RWPE2 (cell line): Measurements from ENCODE around the gene CNOT4.

Experiments
- ATAC-seq: fragments of 200-7000 bp; cut with Tn5 transposase; 3 replicates; pipeline ENCODE4 v1.9.1; 2021; ENCODE audit warnings: low read depth
- DNase-seq: peaks from one replicate; pipeline ENCODE4 v3.0.0-alpha.2; 2020; ENCODE audit warnings: low spot score
- H3K27ac ChIP-seq: fragments of 450-650 bp; 2 replicates; pipeline ENCODE4 v1.5.1; 2017; ENCODE audit warnings: mild to moderate bottlenecking; ENCODE audit not compliant: poor library complexity, severe bottlenecking
- H3K27me3 ChIP-seq: fragments of 250-450 bp; sonication (Bioruptor Pico); 2 replicates; pipeline ENCODE4 v1.5.1; 2021; ENCODE audit warnings: mild to moderate bottlenecking, moderate library complexity; ENCODE audit not compliant: insufficient read depth, poor library complexity, severe bottlenecking
- H3K36me3 ChIP-seq: fragments of 250-450 bp; sonication (Bioruptor Pico); 2 replicates; pipeline ENCODE4 v1.5.1; 2020; ENCODE audit warnings: low read depth, mild to moderate bottlenecking, moderate library complexity
- H3K4me1 ChIP-seq: fragments of 250-450 bp; sonication (Bioruptor Pico); 2 replicates; pipeline ENCODE4 v1.5.1; 2021; ENCODE audit warnings: mild to moderate bottlenecking, moderate library complexity; ENCODE audit not compliant: insufficient read depth, poor library complexity, severe bottlenecking
- H3K4me3 ChIP-seq: fragments of 250-450 bp; sonication (Bioruptor Pico); 2 replicates; pipeline ENCODE4 v1.5.1; 2021; ENCODE audit warnings: mild to moderate bottlenecking, moderate library complexity; ENCODE audit not compliant: severe bottlenecking
- H3K9me3 ChIP-seq: fragments of 250-450 bp; sonication (Bioruptor Pico); 2 replicates; pipeline ENCODE4 v1.5.1; 2021; ENCODE audit warnings: mild to moderate bottlenecking, moderate library complexity; ENCODE audit not compliant: severe bottlenecking
- CTCF ChIP-seq: fragments of 450-650 bp; IDR thresholded peaks from one replicate; pipeline ENCODE4 v1.5.1; 2017; ENCODE audit warnings: mild to moderate bottlenecking, moderate library complexity; ENCODE audit not compliant: poor library complexity, severe bottlenecking

Gene CNOT4

GRCh38 chr7:135386181-135386580, 123.7 kb downstream of the CNOT4 start:
- H3K9me3 ChIP-seq: no peaks in the 10 kb centered on the region
- H3K4me3 ChIP-seq: no peak overlapping the region
- H3K36me3 ChIP-seq: peaks cover 20% of the 10 kb centered on the region; the same call in 1 of the 2 replicates
- DNase-seq (no peak), ATAC-seq (no peak)
- peaks cover 5% of the 10 kb centered on the region for H3K4me1 ChIP-seq
- no peak for TF ChIP-seq CTCF
- no peaks in the 10 kb centered on the region for H3K27me3 ChIP-seq
- no peak overlapping the region for H3K27ac ChIP-seq

GRCh38 chr7:135385209-135385608, 124.7 kb downstream of the CNOT4 start:
- Histone ChIP-seq H3K36me3 (peaks cover 20% of the 10 kb centered on the region), H3K4me3 (no peak overlapping the region), H3K27ac (no peak overlapping the region), H3K9me3 (no peaks in the 10 kb centered on the region), H3K27me3 (no peaks in the 10 kb centered on the region), H3K4me1 (peaks cover 5% of the 10 kb centered on the region)
- ATAC-seq (no peak), DNase-seq (no peak)
- TF ChIP-seq CTCF: no peak

- Histone ChIP-seq H3K36me3 (peaks cover 10% of the 10 kb centered on the region; the same call in 1 of the 2 replicates), H3K27ac (no peak overlapping the region), H3K9me3 (no peaks in the 10 kb centered on the region), H3K4me3 (no peak overlapping the region), H3K27me3 (no peaks in the 10 kb centered on the region), H3K4me1 (peaks cover 5% of the 10 kb centered on the region)
- ATAC-seq: no peak
- DNase-seq: no peak
- no peak for TF ChIP-seq CTCF
Observed at GRCh38 chr7:135383525-135384175, 126.3 kb downstream of the CNOT4 start.

- DNase-seq (no peak), ATAC-seq (no peak)
- Histone ChIP-seq H3K27me3 (no peaks in the 10 kb centered on the region), H3K4me1 (peaks cover 5% of the 10 kb centered on the region), H3K36me3 (peaks cover 3% of the 10 kb centered on the region; the same call in 1 of the 2 replicates), H3K27ac (no peak overlapping the region), H3K4me3 (no peak overlapping the region), H3K9me3 (no peaks in the 10 kb centered on the region)
- no peak for TF ChIP-seq CTCF
Observed at GRCh38 chr7:135382173-135382572, 127.7 kb downstream of the CNOT4 start.

GRCh38 chr7:135381369-135381768, 128.5 kb downstream of the CNOT4 start:
- no peak for DNase-seq
- H3K9me3 ChIP-seq: no peaks in the 10 kb centered on the region
- TF ChIP-seq CTCF: no peak
- H3K27me3 ChIP-seq: no peaks in the 10 kb centered on the region
- ATAC-seq: no peak
- peaks cover 9% of the 10 kb centered on the region for H3K36me3 ChIP-seq
- peaks cover 1% of the 10 kb centered on the region for H3K4me1 ChIP-seq
- no peak overlapping the region for H3K27ac ChIP-seq
- no peak overlapping the region for H3K4me3 ChIP-seq
